Peyer's patch (tissue), 4 donors: Measurements from ENCODE around the gene SOBP.

ENCODE experiments used
- POLR2A ChIP-seq, 2 donors: fragments of 450-650 bp; IDR thresholded peaks; one replicate each; pipeline ENCODE4 v1.5.1; 2017; ENCODE audit warnings: antibody characterized with exemption in 2 of 2, mild to moderate bottlenecking in 2 of 2, moderate library complexity in 2 of 2
- TF ChIP-seq, protein P1 (sequence below), 6 experiments: fragments of 450-650 bp in 4 of 6; fragments of 200-600 bp in 2 of 6; sonication (generic) in 1 of 6; IDR thresholded peaks; one replicate each; pipeline ENCODE4 v1.5.1; 2017 to 2019; ENCODE audit warnings: antibody characterized with exemption in 6 of 6, mild to moderate bottlenecking in 3 of 6, moderate library complexity in 1 of 6

DNA sequence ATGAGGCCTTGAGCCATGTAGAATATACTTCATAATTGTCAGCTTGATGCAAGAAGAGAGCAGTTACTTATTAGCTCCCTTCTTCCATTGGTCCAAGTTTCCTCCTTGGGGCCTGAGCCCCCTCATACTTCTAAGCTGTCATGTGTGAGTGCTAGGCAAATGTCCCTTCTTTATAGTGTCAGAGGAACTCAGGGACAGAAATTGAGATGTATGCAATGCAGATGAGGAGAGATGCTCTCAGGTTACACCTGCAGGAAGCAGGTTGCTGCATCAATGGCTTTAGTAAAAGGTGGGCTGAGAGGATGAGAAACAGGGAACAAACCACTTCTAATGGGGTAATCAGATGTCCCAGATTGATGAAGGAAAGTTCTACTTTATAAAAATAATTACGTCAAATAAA lies 23.9 kb upstream of the SOBP start:
- TF ChIP-seq, protein P1, sequence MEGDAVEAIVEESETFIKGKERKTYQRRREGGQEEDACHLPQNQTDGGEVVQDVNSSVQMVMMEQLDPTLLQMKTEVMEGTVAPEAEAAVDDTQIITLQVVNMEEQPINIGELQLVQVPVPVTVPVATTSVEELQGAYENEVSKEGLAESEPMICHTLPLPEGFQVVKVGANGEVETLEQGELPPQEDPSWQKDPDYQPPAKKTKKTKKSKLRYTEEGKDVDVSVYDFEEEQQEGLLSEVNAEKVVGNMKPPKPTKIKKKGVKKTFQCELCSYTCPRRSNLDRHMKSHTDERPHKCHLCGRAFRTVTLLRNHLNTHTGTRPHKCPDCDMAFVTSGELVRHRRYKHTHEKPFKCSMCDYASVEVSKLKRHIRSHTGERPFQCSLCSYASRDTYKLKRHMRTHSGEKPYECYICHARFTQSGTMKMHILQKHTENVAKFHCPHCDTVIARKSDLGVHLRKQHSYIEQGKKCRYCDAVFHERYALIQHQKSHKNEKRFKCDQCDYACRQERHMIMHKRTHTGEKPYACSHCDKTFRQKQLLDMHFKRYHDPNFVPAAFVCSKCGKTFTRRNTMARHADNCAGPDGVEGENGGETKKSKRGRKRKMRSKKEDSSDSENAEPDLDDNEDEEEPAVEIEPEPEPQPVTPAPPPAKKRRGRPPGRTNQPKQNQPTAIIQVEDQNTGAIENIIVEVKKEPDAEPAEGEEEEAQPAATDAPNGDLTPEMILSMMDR (IDR thresholded peaks at IDR 0.05) = no peak
- no peak for TF ChIP-seq POLR2A (IDR thresholded peaks at IDR 0.05)
